ENCODE data around the gene MRPS10. TPM values are rescaled to one million over a fixed set of nuclear protein-coding genes. Genes with fewer than 3 reads are reported as not detected.
"Not testable (repeated sequence)": the region's sequence is repeated elsewhere in the genome, so short reads cannot be mapped to it uniquely, and the experiment has no call there.

Gene MRPS10
- total RNA-seq, 1 donor = 52.5 TPM

DNA sequence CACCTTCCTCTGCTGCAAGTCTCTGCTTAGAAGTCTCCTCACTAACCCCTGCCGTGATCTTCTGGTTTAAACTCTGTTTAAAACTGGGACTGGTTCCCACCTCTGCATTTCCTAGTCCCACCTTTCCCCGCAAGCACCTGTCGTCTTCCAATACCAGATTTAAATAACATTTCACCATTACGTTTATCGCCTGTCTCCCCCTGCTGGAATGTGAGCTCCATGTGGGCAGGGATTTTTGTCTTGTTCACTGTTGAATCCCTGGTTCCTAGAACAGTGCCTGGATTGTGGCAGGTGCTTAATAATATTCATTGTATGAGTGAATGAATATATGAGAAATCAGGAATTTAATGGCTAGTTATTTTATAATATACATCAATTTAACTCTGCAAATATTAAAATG is 41.8 kb downstream of the MRPS10 start:
- TF ChIP-seq, protein P1, sequence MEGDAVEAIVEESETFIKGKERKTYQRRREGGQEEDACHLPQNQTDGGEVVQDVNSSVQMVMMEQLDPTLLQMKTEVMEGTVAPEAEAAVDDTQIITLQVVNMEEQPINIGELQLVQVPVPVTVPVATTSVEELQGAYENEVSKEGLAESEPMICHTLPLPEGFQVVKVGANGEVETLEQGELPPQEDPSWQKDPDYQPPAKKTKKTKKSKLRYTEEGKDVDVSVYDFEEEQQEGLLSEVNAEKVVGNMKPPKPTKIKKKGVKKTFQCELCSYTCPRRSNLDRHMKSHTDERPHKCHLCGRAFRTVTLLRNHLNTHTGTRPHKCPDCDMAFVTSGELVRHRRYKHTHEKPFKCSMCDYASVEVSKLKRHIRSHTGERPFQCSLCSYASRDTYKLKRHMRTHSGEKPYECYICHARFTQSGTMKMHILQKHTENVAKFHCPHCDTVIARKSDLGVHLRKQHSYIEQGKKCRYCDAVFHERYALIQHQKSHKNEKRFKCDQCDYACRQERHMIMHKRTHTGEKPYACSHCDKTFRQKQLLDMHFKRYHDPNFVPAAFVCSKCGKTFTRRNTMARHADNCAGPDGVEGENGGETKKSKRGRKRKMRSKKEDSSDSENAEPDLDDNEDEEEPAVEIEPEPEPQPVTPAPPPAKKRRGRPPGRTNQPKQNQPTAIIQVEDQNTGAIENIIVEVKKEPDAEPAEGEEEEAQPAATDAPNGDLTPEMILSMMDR (IDR thresholded peaks at IDR 0.05; ENCODE audit: extremely low read depth, low read depth, low read length) = peak; percentile 50
- Histone ChIP-seq H3K79me2 (ENCODE audit: insufficient read depth, low read length) (no peaks in the 10 kb centered on the region), H3K27me3 (ENCODE audit: insufficient read depth, low read length) (no peaks in the 10 kb centered on the region), H3K9me3 (ENCODE audit: low read depth, low read length) (no peaks in the 10 kb centered on the region), H3K4me3 (ENCODE audit: insufficient read depth, low read length) (no peak overlapping the region), H3K4me2 (ENCODE audit: insufficient read depth, low read length) (no peak overlapping the region), H2AFZ (ENCODE audit: low read length) (no peak overlapping the region), H3K4me1 (ENCODE audit: insufficient read depth, low read length) (no peaks in the 10 kb centered on the region), H4K20me1 (ENCODE audit: insufficient read depth, low read length) (no peaks in the 10 kb centered on the region), H3K36me3 (ENCODE audit: insufficient read depth, low read length) (no peaks in the 10 kb centered on the region), H3K27ac (ENCODE audit: low read depth, low read length) (no peak overlapping the region)
- DNase-seq (ENCODE audit: insufficient read length, low spot score, missing footprints) = no peak

DNA sequence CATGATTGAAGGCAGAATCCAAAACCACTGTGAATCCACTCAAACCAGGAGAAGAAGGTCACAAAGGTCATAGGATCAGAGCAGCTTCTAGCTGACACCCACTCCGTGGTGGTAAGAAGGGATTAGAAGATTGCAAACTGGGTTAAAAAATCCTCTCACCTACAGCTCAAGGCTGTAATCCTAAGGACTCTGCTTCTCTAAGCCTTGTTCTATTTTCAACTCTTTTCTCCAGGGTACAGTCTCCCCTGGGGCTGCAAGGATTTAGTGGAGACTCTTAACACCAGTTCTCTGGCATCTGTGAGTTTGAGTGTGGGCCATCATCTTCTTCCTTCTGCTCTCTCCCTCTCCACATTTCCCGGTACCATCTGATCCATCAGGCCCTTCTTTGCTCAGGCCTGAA is 44.6 kb downstream of the MRPS10 start, which contains the start of gene GUCA1A:
GUCA1A (plus strand) TSS at position 264 of the 400 bp plus-strand sequence. CDS start 250 bp downstream, outside the sequence.
- H4K20me1 ChIP-seq (ENCODE audit: insufficient read depth, low read length) = no peaks in the 10 kb centered on the region
- H2AFZ ChIP-seq (ENCODE audit: low read length) = no peak within 1 kb of the TSS
- no peak within 1 kb of the TSS for H3K4me3 ChIP-seq (ENCODE audit: insufficient read depth, low read length)
- H3K36me3 ChIP-seq (ENCODE audit: insufficient read depth, low read length) = no peaks in the 10 kb centered on the region
- no peaks in the 10 kb centered on the region for H3K79me2 ChIP-seq (ENCODE audit: insufficient read depth, low read length)
- H3K27me3 ChIP-seq (ENCODE audit: insufficient read depth, low read length) = no peaks in the 10 kb centered on the region
- H3K4me1 ChIP-seq (ENCODE audit: insufficient read depth, low read length) = no peaks in the 10 kb centered on the region
- DNase-seq (ENCODE audit: insufficient read length, low spot score, missing footprints) = no peak
- no peak within 1 kb of the TSS for H3K4me2 ChIP-seq (ENCODE audit: insufficient read depth, low read length)
- TF ChIP-seq, protein P1 (IDR thresholded peaks at IDR 0.05; ENCODE audit: extremely low read depth, low read depth, low read length) = no peak
- no peaks in the 10 kb centered on the region for H3K9me3 ChIP-seq (ENCODE audit: low read depth, low read length)
- H3K27ac ChIP-seq (ENCODE audit: low read depth, low read length) = no peak within 1 kb of the TSS

DNA sequence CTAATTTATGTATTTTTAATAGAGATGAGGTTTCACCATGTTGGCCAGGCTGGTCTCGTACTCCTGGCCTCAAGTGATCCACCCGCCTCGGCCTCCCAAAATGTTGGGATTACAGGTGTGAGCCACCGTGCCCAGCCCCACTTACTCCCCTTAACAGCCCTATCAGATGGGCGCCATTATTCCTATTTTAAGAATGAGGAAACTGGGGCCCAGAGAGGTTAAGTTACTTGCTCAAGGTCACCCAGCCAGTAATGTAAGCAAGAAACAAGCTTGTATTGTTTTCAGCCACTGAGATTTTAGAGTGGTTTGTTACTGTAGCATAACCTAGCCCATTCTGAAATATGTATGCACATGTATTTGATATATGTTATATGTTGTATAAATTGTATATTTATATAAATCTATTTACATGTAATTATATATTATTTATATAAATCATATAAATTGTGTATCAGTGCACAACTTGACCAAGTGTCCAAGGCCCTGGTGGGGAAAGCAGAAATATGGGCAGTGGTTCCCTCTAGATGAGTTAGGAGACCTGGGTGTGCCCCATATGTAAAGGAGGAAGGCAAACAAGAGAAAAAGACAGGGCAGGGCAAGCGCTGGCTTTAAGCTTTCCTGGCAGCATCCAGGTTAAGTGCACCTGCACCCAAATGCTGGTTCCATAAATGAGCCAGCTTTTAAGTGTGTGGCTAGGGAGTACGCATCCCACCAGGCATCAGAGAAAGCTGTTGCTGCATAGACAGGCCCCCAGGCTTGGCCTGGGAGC is 45.7 kb downstream of the MRPS10 start:
- Histone ChIP-seq H3K4me1 (ENCODE audit: insufficient read depth, low read length) (no peaks in the 10 kb centered on the region), H4K20me1 (ENCODE audit: insufficient read depth, low read length) (no peaks in the 10 kb centered on the region), H3K4me3 (ENCODE audit: insufficient read depth, low read length) (no peak overlapping the region), H3K27me3 (ENCODE audit: insufficient read depth, low read length) (no peaks in the 10 kb centered on the region), H3K27ac (ENCODE audit: low read depth, low read length) (no peak overlapping the region), H2AFZ (ENCODE audit: low read length) (no peak overlapping the region), H3K9me3 (ENCODE audit: low read depth, low read length) (no peaks in the 10 kb centered on the region), H3K4me2 (ENCODE audit: insufficient read depth, low read length) (no peak overlapping the region), H3K36me3 (ENCODE audit: insufficient read depth, low read length) (no peaks in the 10 kb centered on the region), H3K79me2 (ENCODE audit: insufficient read depth, low read length) (no peaks in the 10 kb centered on the region)
- TF ChIP-seq, protein P1 (IDR thresholded peaks at IDR 0.05; ENCODE audit: extremely low read depth, low read depth, low read length) = no peak
- DNase-seq (ENCODE audit: insufficient read length, low spot score, missing footprints) = no peak

DNA sequence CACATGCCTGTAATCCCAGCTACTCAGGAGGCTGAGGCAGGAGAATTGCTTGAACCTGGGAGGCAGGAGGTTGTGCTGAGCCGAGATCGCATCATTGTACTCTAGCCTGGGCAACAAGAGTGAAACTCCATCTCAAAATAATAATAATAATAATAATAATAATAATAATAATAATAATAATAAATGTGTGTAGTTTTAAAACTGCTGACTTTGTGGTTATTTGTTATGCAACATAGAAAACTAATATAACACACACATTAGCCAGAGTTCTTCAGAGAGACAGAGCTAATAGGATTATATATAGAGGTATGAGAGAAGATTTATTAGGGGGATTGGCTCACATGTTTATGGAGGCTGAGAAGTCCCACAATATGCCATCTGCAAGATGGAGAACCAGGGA is 47.9 kb downstream of the MRPS10 start:
- H2AFZ ChIP-seq (ENCODE audit: low read length); H3K27ac ChIP-seq (ENCODE audit: low read depth, low read length); H3K4me1 ChIP-seq (ENCODE audit: insufficient read depth, low read length); H3K79me2 ChIP-seq (ENCODE audit: insufficient read depth, low read length); DNase-seq (ENCODE audit: insufficient read length, low spot score, missing footprints); H3K27me3 ChIP-seq (ENCODE audit: insufficient read depth, low read length); H3K4me2 ChIP-seq (ENCODE audit: insufficient read depth, low read length); H3K36me3 ChIP-seq (ENCODE audit: insufficient read depth, low read length); H3K9me3 ChIP-seq (ENCODE audit: low read depth, low read length); H3K4me3 ChIP-seq (ENCODE audit: insufficient read depth, low read length); H4K20me1 ChIP-seq (ENCODE audit: insufficient read depth, low read length): not testable (repeated sequence)

All from osteoblast (primary cell).